GM12801 (cell line): ENCODE data around the gene OR52D1.

ENCODE experiments used
- TF ChIP-seq, protein P1 (sequence below): IDR thresholded peaks from one replicate; pipeline ENCODE4 v1.5.1; 2011; ENCODE audit warnings: control low read depth; ENCODE audit not compliant: insufficient read length; ENCODE audit errors: extremely low read depth

Gene OR52D1

DNA sequence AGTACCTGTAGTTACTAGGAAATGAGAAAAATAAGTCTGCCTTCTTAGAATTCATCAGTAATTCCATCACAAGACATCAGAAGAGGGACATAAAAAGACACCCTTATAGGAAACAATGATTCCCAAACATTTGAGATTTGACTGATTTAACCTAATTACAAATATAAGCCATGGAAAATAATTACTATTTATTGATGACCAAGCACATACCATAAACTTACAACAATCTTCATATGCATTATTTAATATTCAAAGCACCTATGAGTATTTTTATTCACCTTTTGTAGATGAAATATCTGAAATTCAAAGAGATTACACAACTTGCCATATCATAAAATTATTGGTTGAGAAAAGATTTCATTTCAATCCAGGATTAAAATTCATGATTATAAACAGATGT lies 14.6 kb upstream of the OR52D1 start:
- TF ChIP-seq, protein P1, sequence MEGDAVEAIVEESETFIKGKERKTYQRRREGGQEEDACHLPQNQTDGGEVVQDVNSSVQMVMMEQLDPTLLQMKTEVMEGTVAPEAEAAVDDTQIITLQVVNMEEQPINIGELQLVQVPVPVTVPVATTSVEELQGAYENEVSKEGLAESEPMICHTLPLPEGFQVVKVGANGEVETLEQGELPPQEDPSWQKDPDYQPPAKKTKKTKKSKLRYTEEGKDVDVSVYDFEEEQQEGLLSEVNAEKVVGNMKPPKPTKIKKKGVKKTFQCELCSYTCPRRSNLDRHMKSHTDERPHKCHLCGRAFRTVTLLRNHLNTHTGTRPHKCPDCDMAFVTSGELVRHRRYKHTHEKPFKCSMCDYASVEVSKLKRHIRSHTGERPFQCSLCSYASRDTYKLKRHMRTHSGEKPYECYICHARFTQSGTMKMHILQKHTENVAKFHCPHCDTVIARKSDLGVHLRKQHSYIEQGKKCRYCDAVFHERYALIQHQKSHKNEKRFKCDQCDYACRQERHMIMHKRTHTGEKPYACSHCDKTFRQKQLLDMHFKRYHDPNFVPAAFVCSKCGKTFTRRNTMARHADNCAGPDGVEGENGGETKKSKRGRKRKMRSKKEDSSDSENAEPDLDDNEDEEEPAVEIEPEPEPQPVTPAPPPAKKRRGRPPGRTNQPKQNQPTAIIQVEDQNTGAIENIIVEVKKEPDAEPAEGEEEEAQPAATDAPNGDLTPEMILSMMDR, result no peak

DNA sequence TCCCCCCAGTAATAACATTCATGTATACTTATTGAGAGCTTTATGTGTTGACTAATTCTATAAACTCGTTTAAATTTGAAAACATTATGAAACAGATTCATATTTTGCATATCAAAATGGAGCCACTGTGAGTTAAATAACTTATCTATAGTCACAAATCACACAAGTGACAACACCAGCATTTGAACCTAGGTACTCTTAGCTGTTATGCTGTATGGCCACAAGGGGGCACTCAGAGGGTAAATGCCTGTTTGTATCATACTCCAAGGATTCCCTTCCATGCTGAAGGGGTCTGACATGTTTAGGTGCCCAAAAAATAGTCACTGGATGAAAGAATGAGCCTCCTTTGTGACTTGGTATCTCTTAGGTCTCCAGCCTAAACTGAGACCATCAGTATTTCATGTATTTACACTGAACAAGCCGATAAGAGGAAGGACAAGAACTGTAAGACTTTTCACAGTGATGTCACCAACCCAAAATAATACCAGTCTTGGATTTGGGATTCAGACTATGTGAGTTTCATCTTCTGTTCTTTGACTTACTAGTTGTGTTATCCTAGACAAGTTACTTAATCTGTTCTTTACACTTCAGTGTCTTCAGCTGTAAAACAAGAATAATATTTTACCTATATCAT lies 12.2 kb upstream of the OR52D1 start:
- TF ChIP-seq, protein P1, result no peak

DNA sequence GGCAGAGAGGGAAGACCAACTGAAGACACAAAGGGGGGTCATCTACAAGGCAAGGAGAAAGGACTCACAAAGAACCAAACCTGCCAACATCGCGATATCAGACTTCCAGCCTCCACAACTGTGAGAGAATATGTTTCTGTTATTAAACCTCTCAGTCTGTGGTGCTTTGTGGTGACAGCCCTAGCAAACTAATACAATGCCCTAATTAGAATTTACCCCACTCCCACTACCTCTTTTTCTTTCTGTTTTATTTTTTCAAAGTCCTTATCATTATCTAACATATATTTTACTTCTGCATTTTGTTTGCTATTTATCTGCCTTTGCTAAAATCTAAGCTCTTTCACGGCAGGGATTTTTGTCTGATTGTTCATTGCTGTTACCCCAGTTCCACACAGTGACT lies 2.5 kb upstream of the OR52D1 start:
- TF ChIP-seq, protein P1, result no peak

DNA sequence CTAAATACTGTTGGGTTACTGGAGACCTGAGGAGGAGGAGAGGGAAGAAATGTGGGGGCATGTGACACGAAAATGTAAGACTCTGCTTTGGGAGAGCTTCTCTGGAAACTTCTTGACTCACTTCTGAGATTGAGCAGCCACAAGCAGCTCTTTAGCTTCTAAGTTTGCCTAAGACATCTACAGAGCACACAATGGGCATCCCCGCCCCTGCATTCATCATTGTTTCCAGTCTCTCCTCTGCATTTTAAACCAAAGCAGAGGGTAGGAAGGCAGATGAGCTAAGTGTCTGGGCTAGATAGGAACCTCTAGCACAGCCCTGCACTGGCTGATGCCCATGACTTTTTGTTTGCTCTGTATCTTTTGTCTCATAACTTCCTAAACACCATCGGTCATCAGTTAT lies 2.1 kb upstream of the OR52D1 start:
- TF ChIP-seq, protein P1, result no peak

DNA sequence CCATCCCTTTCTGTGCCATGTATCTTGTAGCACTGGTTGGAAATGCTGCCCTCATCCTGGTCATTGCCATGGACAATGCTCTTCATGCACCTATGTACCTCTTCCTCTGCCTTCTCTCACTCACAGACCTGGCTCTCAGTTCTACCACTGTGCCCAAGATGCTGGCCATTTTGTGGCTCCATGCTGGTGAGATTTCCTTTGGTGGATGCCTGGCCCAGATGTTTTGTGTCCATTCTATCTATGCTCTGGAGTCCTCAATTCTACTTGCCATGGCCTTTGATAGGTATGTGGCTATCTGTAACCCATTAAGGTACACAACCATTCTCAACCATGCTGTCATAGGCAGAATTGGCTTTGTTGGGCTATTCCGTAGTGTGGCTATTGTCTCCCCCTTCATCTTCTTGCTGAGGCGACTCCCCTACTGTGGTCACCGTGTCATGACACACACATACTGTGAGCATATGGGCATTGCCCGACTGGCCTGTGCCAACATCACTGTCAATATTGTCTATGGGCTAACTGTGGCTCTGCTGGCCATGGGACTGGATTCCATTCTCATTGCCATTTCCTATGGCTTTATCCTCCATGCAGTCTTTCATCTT lies 414 bp downstream of the OR52D1 start:
- TF ChIP-seq, protein P1, result no peak

DNA sequence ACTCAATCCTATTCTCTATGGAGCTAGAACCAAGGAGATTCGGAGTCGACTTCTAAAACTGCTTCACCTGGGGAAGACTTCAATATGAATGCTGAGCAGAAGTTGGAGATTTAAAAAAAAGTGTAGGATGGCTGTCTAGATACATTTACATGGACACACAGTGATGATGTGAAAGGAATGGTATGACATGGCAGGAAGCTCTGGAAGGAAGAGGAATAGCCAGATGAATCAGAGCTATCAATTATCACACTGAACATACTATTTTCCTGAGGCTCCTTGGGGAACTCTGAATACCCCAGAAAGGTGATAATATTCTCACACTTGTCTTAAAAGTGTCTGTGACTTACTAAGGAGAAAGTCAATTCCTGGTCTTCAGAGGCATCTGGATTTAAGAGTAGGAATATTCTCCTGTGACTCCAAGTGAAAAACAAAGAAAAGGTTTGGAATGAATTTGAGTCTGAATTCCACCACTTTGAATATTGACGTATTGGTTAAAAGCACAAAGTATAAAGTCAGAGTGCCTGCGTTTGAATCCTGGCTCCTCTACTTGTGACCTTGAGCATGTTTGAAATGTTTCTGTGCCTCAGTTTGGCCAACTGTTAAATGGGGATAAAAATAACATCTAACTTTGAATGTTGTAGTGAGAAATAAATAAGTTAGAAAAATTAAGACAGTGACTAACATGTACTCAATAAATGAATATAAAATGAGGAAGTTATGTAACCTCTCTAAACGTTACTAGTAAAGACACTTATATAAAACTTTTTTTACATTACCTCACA lies 1.3 kb downstream of the OR52D1 start:
- TF ChIP-seq, protein P1, result no peak

DNA sequence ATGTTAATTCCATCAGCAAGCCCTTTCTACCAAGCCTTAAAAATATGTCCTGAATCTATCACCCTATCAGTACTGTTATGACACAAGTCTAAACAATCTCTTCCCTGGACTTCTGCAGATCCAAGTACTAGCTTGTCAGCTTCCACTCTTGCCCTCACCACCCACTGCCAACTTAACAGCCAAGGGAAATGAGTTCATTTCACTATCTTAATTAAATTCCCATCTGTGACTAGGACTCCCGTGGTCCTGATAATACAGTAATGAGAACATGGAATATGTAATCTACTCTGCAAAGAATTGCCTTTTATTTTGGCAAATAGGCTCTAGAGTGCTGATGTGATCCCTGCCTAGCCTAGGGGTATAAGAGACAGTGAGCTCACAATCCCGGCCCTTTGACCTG lies 11.2 kb downstream of the OR52D1 start:
- TF ChIP-seq, protein P1, result no peak
